Kidney (tissue), 14 donors: ENCODE data around the gene MTMR2. TPM values are rescaled to one million over a fixed set of nuclear protein-coding genes. Genes with fewer than 3 reads are reported as not detected.
"Not testable (repeated sequence)": the region's sequence is repeated elsewhere in the genome, so short reads cannot be mapped to it uniquely, and the experiment has no call there.

Experiments
- DNase-seq, 5 donors: peaks; one replicate each; pipeline ENCODE4 v3.0.0-alpha.2; 2013 to 2020
- FAIRE-seq: peaks from 2 replicates; lab custom pipeline; 2012; peaks lifted over from hg19 to GRCh38; lab: Jason Lieb, UNC
- H3K27ac ChIP-seq, 2 donors: one replicate each; pipeline ENCODE4 v1.7.0; 2013; ENCODE audit warnings: low read depth in 2 of 2, low read length in 2 of 2, inconsistent platforms in 1 of 2
- H3K27me3 ChIP-seq: one replicate; pipeline ENCODE4 v1.7.1; 2013; ENCODE audit warnings: low read length, inconsistent platforms; ENCODE audit not compliant: control insufficient read depth, insufficient read depth
- H3K36me3 ChIP-seq, 3 donors: one replicate each; pipeline versions ENCODE4 v1.7.0 to v1.7.1; 2013; ENCODE audit warnings: low read length in 3 of 3, control low read depth in 1 of 3, inconsistent platforms in 1 of 3; ENCODE audit not compliant: insufficient read depth in 3 of 3, control insufficient read depth in 2 of 3
- H3K4me1 ChIP-seq, 3 donors: one replicate each; pipeline versions ENCODE4 v1.7.0 to v1.7.1; 2013; ENCODE audit warnings: low read length in 3 of 3, inconsistent platforms in 1 of 3, low read depth in 1 of 3; ENCODE audit not compliant: control insufficient read depth in 2 of 3, insufficient read depth in 2 of 3
- H3K4me3 ChIP-seq, 3 donors: one replicate each; pipeline versions ENCODE4 v1.7.0 to v1.8.1; 2013; ENCODE audit warnings: low read length in 3 of 3, control low read depth in 1 of 3, inconsistent platforms in 1 of 3
- H3K9ac ChIP-seq, 3 donors: one replicate each; pipeline versions ENCODE4 v1.7.0 to v1.7.1; 2013; ENCODE audit warnings: low read length in 3 of 3, control low read depth in 1 of 3, inconsistent platforms in 1 of 3
- H3K9me3 ChIP-seq, 3 donors: one replicate each; pipeline versions ENCODE4 v1.7.0 to v1.7.1; 2013; ENCODE audit warnings: low read length in 3 of 3, control low read depth in 1 of 3, inconsistent platforms in 1 of 3; ENCODE audit not compliant: control insufficient read depth in 2 of 3, insufficient read depth in 1 of 3
- CTCF ChIP-seq: IDR thresholded peaks from 3 replicates; pipeline ENCODE4 v1.5.1; 2012; ENCODE audit warnings: mild to moderate bottlenecking, moderate library complexity, borderline replicate concordance; ENCODE audit not compliant: insufficient read depth; ENCODE audit errors: extremely low read depth
- intact Hi-C: fragments of 100-400 bp; cut with DNase I; formaldehyde crosslinking; loops from one replicate; pipeline ENCODE4 v1.11.1; 2022
- polyA plus RNA-seq: library from polyadenylated mRNA; stranded (reverse); fragments of 350-450 nt; fragmentation: Illumina TruSeq; extraction: RNeasy Lipid Tissue Mini Kit (QIAGEN cat#74804); gene quantifications from one replicate; pipeline ENCODE4 v1.2.3, GENCODE V29; 2014; ENCODE audit warnings: low read depth, low replicate concordance; ENCODE audit not compliant: insufficient read depth
- total RNA-seq: library from RNA; stranded (reverse); fragmentation: NEBNext Ultra II Directional; extraction: Animal tissue kit (Norgen Biotek cat#: 25700); gene quantifications from one replicate; pipeline ENCODE4 v1.2.1, GENCODE V29; 2021
- donor health status: control.
- donor health status: control.
- donor health status: control.
- donor health status: control.
- donor health status: control.
- donor health status: DM: yes; HTN: yes; CAD: no.
- donor health status: Normal renal cell carcinoma (clear cell type).

MTMR2 gene
- total and polyA plus RNA-seq, 2 donors from 2014 or later: 17.4 to 37.4 TPM

GRCh38 chr11:95867105-95867504 lies 56.8 kb downstream of the MTMR2 start:
- DNase-seq: no peak
- intact Hi-C loops: no loop called here
- no peaks in the 10 kb centered on the region for H3K4me1 ChIP-seq

GRCh38 chr11:95863486-95864140 lies 60.3 kb downstream of the MTMR2 start:
- Histone ChIP-seq H3K36me3 (peaks cover 0 to 9% (median 2%) of the 10 kb centered on the region in 3 donors), H3K4me1 (no peaks in the 10 kb centered on the region), H3K4me3 (no peak overlapping the region), H3K27me3 (no peaks in the 10 kb centered on the region), H3K9ac (no peak overlapping the region), H3K27ac (no peak overlapping the region), H3K9me3 (no peaks in the 10 kb centered on the region)
- no peak for DNase-seq
- intact Hi-C loops: no loop called here
- TF ChIP-seq CTCF: no peak
- no peak for FAIRE-seq

More at GRCh38 chr11:95867105-95867504, 56.8 kb downstream of the MTMR2 start:
- H3K36me3 ChIP-seq: peaks cover 0 to 4% (median 2%) of the 10 kb centered on the region in 3 donors
- no peak for FAIRE-seq
- H3K9ac ChIP-seq: no peak overlapping the region
- no peaks in the 10 kb centered on the region for H3K27me3 ChIP-seq
- TF ChIP-seq CTCF: no peak
- no peak overlapping the region for H3K4me3 ChIP-seq
- H3K27ac ChIP-seq: no peak overlapping the region
- no peaks in the 10 kb centered on the region for H3K9me3 ChIP-seq

DNA sequence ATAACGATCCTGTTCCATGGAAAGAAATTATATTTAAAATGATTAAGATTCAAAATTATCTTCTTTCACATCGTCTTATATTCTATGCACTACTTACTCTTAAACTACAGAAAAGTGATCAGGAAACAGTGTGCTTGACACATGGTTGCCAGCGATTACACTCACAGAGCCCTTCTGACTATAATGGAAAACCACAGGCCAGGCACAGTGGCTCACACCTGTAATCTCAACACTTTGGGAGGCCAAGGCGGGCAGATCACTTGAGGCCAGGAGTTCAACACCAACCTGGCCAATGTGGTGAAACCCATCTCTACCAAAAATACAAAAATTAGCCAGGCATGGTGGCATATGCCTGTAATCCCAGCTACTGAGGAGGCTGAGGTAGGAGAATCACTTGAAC lies 63.9 kb downstream of the MTMR2 start:
- intact Hi-C loops, H3K4me1 ChIP-seq, H3K27ac ChIP-seq, H3K27me3 ChIP-seq, H3K9me3 ChIP-seq, H3K4me3 ChIP-seq, H3K9ac ChIP-seq, FAIRE-seq: not testable (repeated sequence)
- peaks cover 0 to 17% (median 2%) of the 10 kb centered on the region in 3 donors for H3K36me3 ChIP-seq
- DNase-seq: peak in 1 of 5 donors; percentile 18

DNA sequence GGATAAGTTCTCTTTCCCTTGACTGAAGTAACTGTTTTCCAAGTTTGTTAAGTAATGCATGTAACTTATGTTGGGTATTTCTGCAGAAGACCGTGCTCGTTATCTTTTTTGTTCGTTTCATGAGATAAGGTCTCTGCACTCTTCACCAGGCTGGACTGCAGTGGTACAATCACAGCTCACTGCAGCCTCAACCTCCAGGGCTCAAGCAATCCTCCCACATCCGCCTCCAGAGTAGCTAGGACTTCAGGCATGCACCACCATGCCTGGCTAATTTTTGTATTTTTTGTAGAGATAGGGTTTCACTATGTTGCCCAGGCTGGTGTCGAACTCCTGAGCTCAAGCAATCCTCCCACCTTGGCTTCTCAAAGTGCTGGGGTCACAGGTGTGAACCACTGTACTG lies 69.5 kb downstream of the MTMR2 start:
- H3K27ac ChIP-seq, H3K4me1 ChIP-seq, H3K9me3 ChIP-seq, H3K9ac ChIP-seq, H3K4me3 ChIP-seq, H3K27me3 ChIP-seq, intact Hi-C loops, FAIRE-seq, H3K36me3 ChIP-seq, DNase-seq: not testable (repeated sequence)
